AG20443 (cell line): Measurements from ENCODE around the gene KLHDC9.

Experiments
- DNase-seq: peaks from one replicate; pipeline ENCODE4 v3.0.0; 2012; ENCODE audit warnings: low spot score, mixed read lengths

Gene KLHDC9

DNA sequence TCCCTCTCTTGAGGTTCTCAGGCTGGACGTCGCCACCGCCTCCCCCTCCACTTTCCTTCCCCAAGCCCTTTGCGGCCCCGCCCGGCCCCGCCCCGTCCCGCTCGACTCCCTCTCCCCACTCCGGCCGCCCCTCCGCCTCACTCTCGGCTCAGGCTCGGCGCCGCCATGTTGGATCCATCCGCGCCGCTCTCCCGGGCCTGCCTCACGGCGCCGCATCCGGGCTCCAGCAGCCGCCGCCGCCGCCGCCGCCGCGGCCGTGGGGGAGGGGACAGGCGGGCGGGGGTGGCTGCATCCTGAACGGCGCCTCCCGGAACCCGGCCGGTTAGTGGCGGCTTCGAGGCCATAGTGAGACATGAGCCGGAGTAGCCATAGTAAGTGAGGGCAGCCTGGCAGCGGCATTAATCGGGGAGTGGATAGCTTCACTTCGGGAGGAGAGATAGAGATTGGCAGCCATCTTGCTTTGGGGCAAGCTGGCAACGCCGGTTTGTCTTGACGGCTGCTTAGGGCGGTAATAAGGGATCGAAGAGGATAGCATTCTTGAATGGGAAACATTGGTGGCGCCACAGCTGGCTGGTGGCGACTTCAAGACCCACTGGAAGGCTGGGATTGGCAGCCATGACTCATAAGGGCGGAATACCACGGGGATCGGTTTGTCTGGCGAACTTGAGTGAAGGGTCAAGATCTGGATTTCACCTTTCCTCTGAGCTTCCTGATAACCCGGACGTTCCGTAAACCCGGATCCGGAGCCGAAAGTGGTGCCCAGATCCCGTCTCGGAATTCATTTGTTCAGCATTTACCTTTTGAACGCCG is 34.5 kb downstream of the KLHDC9 start, which contains the start of gene DEDD:
TSS of gene DEDD (minus strand) at position 258 of the 810 bp plus-strand sequence. CDS start 8,205 bp downstream, outside the sequence.
- peak; percentile 94 for DNase-seq

DNA sequence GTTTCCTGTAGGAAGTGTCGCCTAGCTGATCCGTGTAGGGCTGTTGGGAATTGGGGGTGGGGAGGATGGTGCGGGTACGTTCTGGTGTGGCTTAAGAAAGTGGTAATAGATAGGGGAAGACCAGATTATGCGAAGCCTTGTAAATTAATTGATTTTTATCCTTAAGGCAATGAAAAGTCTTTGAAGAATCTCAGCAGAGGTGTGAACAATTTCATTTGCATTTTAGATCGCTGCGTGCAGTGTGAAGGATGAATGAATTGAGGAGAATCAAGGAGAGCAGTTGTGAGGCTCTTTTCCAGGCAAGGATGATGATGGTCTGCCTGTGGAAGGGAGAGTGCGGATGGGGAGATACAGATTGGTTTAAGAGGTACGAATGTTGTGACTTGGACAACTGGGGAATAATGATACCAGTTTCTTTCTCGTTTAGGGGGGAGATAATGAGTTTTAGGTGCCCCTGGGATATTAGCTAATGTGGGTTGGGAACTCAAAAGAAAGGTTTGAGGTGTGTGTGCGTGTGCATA is 35.1 kb downstream of the KLHDC9 start:
- DNase-seq, result peak; percentile 13

DNA sequence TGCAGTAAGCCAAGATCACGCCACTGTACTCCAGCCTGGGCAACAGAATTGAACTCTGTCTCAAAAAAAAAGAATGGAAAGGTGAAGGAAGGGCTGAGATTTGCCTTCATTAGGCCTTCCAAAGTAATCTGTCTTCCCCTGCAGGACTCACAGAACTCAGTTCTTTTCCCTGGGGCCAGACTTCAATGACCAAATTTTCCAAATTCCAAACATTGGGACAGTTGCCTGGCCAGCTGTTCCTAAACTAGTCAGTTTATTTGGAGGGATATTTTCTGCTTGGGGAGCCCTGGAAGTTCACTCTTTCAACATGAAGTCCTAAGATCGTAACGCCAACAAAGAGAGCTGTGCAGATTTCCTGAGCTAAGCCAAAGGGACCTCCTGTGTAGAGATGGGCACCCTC is 39.7 kb downstream of the KLHDC9 start:
- DNase-seq, result no peak

DNA sequence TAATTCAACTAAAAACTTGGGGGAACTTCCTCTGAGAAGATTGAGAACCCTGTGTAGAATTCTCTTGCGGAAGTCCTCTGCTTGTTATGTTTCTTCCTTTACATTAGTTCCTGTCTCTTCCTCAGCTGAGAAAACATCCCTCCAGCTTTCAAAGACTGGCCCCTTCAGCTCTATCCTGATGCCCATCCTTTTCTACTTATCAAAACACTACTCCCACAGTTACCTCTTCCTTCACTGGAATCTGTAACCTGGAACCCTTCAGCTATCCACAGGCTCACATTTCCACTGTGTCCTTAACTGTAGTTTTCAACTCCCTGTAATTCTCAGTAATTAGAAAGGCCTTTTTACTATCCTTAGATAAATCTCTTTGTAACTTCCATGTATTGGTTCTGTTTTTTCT is 40.3 kb downstream of the KLHDC9 start:
- DNase-seq, result no peak

DNA sequence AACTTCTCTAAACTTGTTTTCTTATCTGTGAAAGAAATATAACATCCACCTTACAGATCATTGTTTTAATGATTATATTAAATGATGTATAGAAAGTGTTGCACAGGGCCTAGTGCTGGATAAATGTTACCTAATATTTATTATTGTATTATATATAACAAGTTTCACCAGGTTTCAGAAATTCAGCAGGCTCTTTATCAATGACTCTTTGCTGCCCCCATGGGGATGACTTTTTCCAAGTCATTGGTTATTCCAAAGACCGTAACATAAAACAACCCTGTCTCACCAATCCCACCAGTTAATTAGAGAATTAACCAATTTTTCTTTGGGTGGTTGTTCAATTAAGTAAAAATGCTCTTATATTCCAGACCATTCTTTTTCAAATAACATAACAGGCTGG is 41.6 kb downstream of the KLHDC9 start:
- DNase-seq, result peak; percentile 52

DNA sequence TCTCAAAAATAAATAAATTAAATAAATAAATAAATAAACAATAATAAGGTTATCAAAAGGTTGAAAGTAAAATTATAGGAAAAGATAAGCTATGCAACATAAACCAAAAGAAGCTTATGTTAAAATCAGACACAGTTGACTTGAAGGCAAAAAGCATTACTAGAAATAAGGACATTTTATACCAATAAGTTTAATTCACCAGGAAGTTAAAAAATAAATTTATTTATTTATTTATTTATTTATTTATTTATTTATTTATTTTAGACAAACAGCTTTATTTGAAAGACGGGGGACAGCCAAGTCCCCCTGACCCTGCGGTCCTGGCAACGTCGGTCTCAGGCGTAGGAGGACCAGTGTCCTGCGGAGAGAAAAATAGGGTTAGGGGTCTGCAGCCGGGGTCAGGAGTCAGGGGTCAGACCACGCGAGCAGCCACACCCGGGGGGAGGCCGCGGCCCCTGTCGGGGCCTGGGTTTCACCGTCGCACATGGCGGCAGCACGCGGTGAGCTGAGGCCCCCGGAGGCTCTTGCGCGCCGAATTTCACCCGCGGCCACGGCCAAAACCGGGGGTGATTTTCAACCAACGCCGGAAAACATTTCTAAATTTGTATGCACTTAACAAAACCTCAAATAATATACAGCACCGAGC is 42.7 kb downstream of the KLHDC9 start:
- DNase-seq, result no peak

DNA sequence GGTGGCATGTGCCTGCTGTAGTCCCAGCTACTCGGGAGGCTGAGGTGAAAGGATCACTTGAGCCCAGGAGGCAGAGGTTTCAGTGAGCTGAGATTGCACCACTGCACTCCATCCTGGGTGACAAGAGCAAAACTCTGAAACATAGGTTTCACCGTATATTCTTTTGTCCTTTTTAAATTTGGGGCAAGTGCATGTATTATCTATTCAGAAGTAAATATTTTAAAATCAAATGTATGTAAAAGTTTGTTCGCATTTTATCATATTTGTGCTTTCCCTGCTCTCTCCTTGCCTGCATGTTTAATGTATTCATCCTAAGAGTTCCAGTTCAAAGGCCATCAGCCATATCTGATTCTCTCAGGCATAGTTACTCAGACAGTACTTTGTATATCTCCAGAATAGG is 47.7 kb downstream of the KLHDC9 start:
- DNase-seq, result no peak
